ENCODE results near the gene GRK5. TPM values are rescaled to one million over a fixed set of nuclear protein-coding genes. Genes with fewer than 3 reads are reported as not detected.

Gene GRK5
- total RNA-seq, 1 experiment from 2014 or later, result 2.3 TPM

DNA sequence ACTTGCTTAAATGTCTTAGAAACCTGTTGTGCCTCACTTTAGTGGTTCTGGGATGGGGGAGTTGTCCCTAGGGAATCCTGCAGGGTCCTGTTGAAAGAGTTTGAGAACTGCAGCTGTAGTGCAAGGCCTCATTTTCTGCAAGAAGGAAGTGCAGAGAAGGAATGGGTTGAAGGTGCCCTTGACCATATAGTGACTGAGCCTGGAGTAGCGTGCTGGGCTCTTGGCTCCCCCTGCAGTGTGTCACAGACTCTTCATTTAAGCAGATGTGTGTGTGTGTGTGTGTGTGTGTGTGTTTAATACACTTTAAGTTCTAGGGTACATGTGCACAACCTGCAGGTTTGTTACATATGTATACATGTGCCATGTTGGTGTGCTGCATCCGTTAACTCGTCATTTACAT is 92.2 kb downstream of the GRK5 start (continued):
- TF ChIP-seq, protein P1, sequence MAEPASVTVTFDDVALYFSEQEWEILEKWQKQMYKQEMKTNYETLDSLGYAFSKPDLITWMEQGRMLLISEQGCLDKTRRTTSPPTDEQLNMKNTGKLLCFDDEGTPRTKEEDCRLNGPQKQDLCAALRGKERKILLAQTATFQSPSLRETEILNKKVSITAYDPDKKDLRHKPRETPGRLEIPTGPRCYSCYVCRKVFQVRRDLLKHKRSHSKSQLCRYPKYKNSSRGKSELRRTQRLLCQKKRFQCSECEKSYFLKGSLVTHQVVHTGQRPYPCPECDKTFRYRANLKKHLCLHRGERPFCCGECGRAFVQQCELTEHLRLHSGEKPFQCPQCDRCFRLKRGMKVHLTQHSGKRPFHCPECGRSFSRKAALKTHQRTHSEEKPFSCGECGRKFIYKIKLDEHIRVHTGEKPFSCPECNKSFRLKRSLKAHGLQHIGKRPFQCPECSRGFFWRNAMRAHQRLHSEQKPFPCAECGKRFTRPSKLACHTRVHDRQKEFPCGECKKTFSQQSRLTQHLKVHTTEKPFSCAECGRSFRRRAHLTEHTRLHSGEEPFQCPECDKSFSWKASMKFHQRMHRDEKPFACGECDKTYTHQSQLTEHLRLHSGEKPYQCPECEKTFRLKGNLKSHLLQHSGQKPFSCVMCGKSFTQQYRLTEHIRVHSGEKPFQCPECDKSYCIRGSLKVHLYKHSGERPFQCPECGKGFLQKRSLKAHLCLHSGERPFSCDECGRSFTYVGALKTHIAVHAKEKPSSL (CRISPR knock-in tag; conservative IDR thresholded peaks at IDR 0.05), result no peak
- no peak for TF ChIP-seq SP1 (CRISPR knock-in tag; conservative IDR thresholded peaks at IDR 0.05)
- no peak for TF ChIP-seq NR3C1 (CRISPR knock-in tag; conservative IDR thresholded peaks at IDR 0.05; ENCODE audit: low read depth)

DNA sequence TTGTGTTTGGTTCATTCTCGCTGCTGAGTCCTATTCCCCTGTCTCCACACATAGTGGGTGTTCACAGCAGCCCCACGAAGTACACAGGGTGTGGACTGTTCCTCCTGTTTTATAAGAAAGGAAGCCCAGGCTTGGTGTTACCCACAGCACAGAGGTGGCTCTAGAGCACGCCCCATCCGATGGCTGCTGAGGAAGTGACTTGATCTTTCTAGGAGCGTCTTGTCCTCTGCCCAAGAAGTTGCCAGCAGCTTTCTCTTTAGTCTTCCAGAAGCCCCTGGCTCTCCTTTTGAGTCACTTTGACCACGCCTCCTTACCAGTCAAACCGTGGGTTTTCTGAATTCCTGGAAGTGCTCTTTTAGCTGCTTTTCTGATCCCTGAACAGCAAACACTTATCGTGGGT is 94.0 kb downstream of the GRK5 start:
- H3K27ac Mint-ChIP-seq, result no peak overlapping the region
- TF ChIP-seq EMX1 (CRISPR knock-in tag; IDR thresholded peaks at IDR 0.05) (no peak), TEAD1 (CRISPR knock-in tag; IDR thresholded peaks at IDR 0.05) (no peak), ZNF671 (CRISPR knock-in tag; IDR thresholded peaks at IDR 0.05) (no peak)
- CTCF ChIA-PET, result interaction anchor here (1.1 to 1.3 kb wide), 3 partner anchors 95 to 144 kb away, joined by 3 to 8 read pairs (median 3); partner anchors contain the start of gene GRK5
- no peak overlapping the region for H3K4me3 Mint-ChIP-seq
- peaks cover 17% of the 10 kb centered on the region for H3K9me3 Mint-ChIP-seq
- ATAC-seq (no peak), DNase-seq (ENCODE audit: low spot score) (no peak)
- POLR2A ChIA-PET, result no interaction called here
- peaks cover 4% of the 10 kb centered on the region; the same call in 1 of the 2 replicates for H3K27me3 Mint-ChIP-seq (ENCODE audit: low read depth)
- H3K36me3 Mint-ChIP-seq, result peaks cover under 1% of the 10 kb centered on the region; the same call in 1 of the 2 replicates
- peaks cover 10% of the 10 kb centered on the region; the same call in 1 of the 2 replicates for H3K4me1 Mint-ChIP-seq

DNA sequence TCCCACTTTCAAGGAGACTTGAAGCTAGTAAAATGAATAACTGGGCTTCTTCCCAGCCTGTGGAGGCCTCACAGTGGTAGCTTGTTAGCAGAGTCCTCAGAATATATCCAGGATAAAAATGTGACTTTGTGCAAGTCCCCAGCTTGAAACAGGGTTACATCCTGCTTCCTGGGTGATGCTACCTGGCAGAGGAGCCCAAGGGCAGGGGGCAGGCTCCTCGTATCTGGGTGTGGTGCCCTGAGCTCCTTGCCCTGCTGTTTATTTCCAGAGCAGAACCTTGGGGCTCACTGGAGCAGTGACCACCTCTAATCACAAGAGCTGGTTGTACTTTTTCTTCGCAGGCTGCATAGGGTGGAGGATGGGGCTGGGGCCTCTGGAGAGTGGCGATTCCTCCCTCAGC is 94.8 kb downstream of the GRK5 start:
- ATAC-seq, result no peak
- H3K4me1 Mint-ChIP-seq, result peaks cover 10% of the 10 kb centered on the region; the same call in 1 of the 2 replicates
- H3K4me3 Mint-ChIP-seq, result no peak overlapping the region
- no peak for TF ChIP-seq NFYB (CRISPR knock-in tag; conservative IDR thresholded peaks at IDR 0.05; ENCODE audit: low read depth)
- TF ChIP-seq, protein P2, sequence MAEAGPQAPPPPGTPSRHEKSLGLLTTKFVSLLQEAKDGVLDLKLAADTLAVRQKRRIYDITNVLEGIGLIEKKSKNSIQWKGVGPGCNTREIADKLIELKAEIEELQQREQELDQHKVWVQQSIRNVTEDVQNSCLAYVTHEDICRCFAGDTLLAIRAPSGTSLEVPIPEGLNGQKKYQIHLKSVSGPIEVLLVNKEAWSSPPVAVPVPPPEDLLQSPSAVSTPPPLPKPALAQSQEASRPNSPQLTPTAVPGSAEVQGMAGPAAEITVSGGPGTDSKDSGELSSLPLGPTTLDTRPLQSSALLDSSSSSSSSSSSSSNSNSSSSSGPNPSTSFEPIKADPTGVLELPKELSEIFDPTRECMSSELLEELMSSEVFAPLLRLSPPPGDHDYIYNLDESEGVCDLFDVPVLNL (CRISPR knock-in tag; IDR thresholded peaks at IDR 0.05; ENCODE audit: borderline replicate concordance, low read depth), result no peak
- TF ChIP-seq, protein P3, sequence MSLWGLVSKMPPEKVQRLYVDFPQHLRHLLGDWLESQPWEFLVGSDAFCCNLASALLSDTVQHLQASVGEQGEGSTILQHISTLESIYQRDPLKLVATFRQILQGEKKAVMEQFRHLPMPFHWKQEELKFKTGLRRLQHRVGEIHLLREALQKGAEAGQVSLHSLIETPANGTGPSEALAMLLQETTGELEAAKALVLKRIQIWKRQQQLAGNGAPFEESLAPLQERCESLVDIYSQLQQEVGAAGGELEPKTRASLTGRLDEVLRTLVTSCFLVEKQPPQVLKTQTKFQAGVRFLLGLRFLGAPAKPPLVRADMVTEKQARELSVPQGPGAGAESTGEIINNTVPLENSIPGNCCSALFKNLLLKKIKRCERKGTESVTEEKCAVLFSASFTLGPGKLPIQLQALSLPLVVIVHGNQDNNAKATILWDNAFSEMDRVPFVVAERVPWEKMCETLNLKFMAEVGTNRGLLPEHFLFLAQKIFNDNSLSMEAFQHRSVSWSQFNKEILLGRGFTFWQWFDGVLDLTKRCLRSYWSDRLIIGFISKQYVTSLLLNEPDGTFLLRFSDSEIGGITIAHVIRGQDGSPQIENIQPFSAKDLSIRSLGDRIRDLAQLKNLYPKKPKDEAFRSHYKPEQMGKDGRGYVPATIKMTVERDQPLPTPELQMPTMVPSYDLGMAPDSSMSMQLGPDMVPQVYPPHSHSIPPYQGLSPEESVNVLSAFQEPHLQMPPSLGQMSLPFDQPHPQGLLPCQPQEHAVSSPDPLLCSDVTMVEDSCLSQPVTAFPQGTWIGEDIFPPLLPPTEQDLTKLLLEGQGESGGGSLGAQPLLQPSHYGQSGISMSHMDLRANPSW (CRISPR knock-in tag; conservative IDR thresholded peaks at IDR 0.05; ENCODE audit: low read depth), result no peak
- no peak for TF ChIP-seq TCF7 (CRISPR knock-in tag; IDR thresholded peaks at IDR 0.05; ENCODE audit: low read depth)
- TF ChIP-seq TP53 (CRISPR knock-in tag; IDR thresholded peaks at IDR 0.05), result no peak
- TF ChIP-seq TEAD1 (CRISPR knock-in tag; IDR thresholded peaks at IDR 0.05), result no peak
- no peak for TF ChIP-seq JAZF1 (CRISPR knock-in tag; IDR thresholded peaks at IDR 0.05)
- no peak for TF ChIP-seq PRRX2 (CRISPR knock-in tag; IDR thresholded peaks at IDR 0.05)
- no peak for TF ChIP-seq ZBTB21 (CRISPR knock-in tag; IDR thresholded peaks at IDR 0.05; ENCODE audit: borderline replicate concordance)
- no peak for TF ChIP-seq FOXK1 (CRISPR knock-in tag; IDR thresholded peaks at IDR 0.05)
- TF ChIP-seq SOX15 (CRISPR knock-in tag; IDR thresholded peaks at IDR 0.05), result no peak
- TF ChIP-seq IRF2 (CRISPR knock-in tag; IDR thresholded peaks at IDR 0.05; ENCODE audit: borderline replicate concordance, low read depth), result no peak
- no peak for TF ChIP-seq GTF2I (CRISPR knock-in tag; conservative IDR thresholded peaks at IDR 0.05)
- TF ChIP-seq JUN (CRISPR knock-in tag; IDR thresholded peaks at IDR 0.05), result no peak
- TF ChIP-seq FOXP1 (CRISPR knock-in tag; IDR thresholded peaks at IDR 0.05; ENCODE audit: borderline replicate concordance), result no peak
- no peak for TF ChIP-seq GRHL2 (CRISPR knock-in tag; IDR thresholded peaks at IDR 0.05; ENCODE audit: insufficient replicate concordance, severe bottlenecking)
- no peak for TF ChIP-seq ELF4 (CRISPR knock-in tag; IDR thresholded peaks at IDR 0.05; ENCODE audit: low read depth)
- no peak for TF ChIP-seq TEAD4 (CRISPR knock-in tag; IDR thresholded peaks at IDR 0.05)
- ChIA-PET POLR2A (no interaction called here), CTCF (interaction anchor here (1.0 to 1.6 kb wide), 5 partner anchors 12 to 143 kb away, joined by 3 to 8 read pairs (median 3); partner anchors contain the start of gene GRK5)
- H3K9me3 Mint-ChIP-seq, result peaks cover 9% of the 10 kb centered on the region
- H3K27me3 Mint-ChIP-seq (ENCODE audit: low read depth), result peaks cover 4% of the 10 kb centered on the region; the same call in 1 of the 2 replicates
- no peak for DNase-seq (ENCODE audit: low spot score)
- no peak overlapping the region for H3K27ac Mint-ChIP-seq
- no peaks in the 10 kb centered on the region; the same call in 1 of the 2 replicates for H3K36me3 Mint-ChIP-seq
